GM06990 (cell line): ENCODE results near the gene ATP2B2.

Experiments used
- DNase-seq: peaks from one replicate; pipeline ENCODE4 v3.0.0-alpha.2; 2011; ENCODE audit not compliant: insufficient read length; ENCODE audit errors: extremely low read depth
- H3K27me3 ChIP-seq: replicated peaks from 2 replicates; pipeline ENCODE4 v1.6.0; 2011; ENCODE audit warnings: low read length; ENCODE audit not compliant: control insufficient read depth, insufficient read depth
- H3K36me3 ChIP-seq: 2 replicates; pipeline ENCODE4 v1.5.1; 2011; ENCODE audit warnings: low read length; ENCODE audit not compliant: control insufficient read depth, insufficient read depth
- H3K4me3 ChIP-seq: replicated peaks from 2 replicates; pipeline ENCODE4 v1.5.1; 2011; ENCODE audit warnings: low read depth, mild to moderate bottlenecking, control low read depth, low read length
- CTCF ChIP-seq: IDR thresholded peaks from 2 replicates; pipeline ENCODE4 v1.5.1; 2011; ENCODE audit warnings: low read length, control low read depth, mild to moderate bottlenecking, inconsistent platforms; ENCODE audit not compliant: insufficient read depth, poor library complexity, severe bottlenecking

Gene ATP2B2

GRCh38 chr3:10381336-10381735 is 124.0 kb downstream of the ATP2B2 start:
- DNase-seq, result no peak

GRCh38 chr3:10380906-10381305 is 124.5 kb downstream of the ATP2B2 start:
- Histone ChIP-seq H3K27me3 (no peaks in the 10 kb centered on the region; the same call in none of the 2 replicates), H3K4me3 (no peak overlapping the region), H3K36me3 (no peaks in the 10 kb centered on the region)
- no peak for DNase-seq
- TF ChIP-seq CTCF, result no peak

More at GRCh38 chr3:10381336-10381735, 124.0 kb downstream of the ATP2B2 start:
- Histone ChIP-seq H3K36me3 (no peaks in the 10 kb centered on the region), H3K27me3 (no peaks in the 10 kb centered on the region; the same call in none of the 2 replicates), H3K4me3 (no peak overlapping the region)
- TF ChIP-seq CTCF, result no peak

GRCh38 chr3:10379961-10380360 is 125.4 kb downstream of the ATP2B2 start:
- DNase-seq, result no peak
- TF ChIP-seq CTCF, result no peak
- Histone ChIP-seq H3K36me3 (no peaks in the 10 kb centered on the region), H3K27me3 (peaks cover 1% of the 10 kb centered on the region; the same call in 1 of the 2 replicates), H3K4me3 (no peak overlapping the region)

GRCh38 chr3:10379161-10379560 is 126.2 kb downstream of the ATP2B2 start:
- no peak for TF ChIP-seq CTCF
- peaks cover 1% of the 10 kb centered on the region; the same call in 1 of the 2 replicates for H3K27me3 ChIP-seq
- H3K4me3 ChIP-seq, result no peak overlapping the region
- no peaks in the 10 kb centered on the region for H3K36me3 ChIP-seq
- no peak for DNase-seq

- no peaks in the 10 kb centered on the region for H3K36me3 ChIP-seq
- peaks cover 1% of the 10 kb centered on the region; the same call in 1 of the 2 replicates for H3K27me3 ChIP-seq
- no peak for TF ChIP-seq CTCF
- no peak for DNase-seq
- H3K4me3 ChIP-seq, result no peak overlapping the region
Observed at GRCh38 chr3:10378742-10379141, 126.6 kb downstream of the ATP2B2 start.

GRCh38 chr3:10378246-10378645 is 127.1 kb downstream of the ATP2B2 start:
- no peak overlapping the region for H3K4me3 ChIP-seq
- no peak for DNase-seq

More at GRCh38 chr3:10378246-10378645, 127.1 kb downstream of the ATP2B2 start:
- H3K27me3 ChIP-seq, result peaks cover 1% of the 10 kb centered on the region; the same call in 1 of the 2 replicates
- TF ChIP-seq CTCF, result no peak
- H3K36me3 ChIP-seq, result no peaks in the 10 kb centered on the region
